A549 (cell line): ENCODE results near the gene TIGD1.

Experiments
- BHLHE40 ChIP-seq: IDR thresholded peaks from 2 replicates; pipeline ENCODE4 v1.6.1; 2012; ENCODE audit warnings: low read depth, low read length, inconsistent platforms
- CBX8 ChIP-seq: fragments of 200-600 bp; sonication (generic); IDR thresholded peaks from 2 replicates; pipeline ENCODE4 v1.6.1; 2016
- CEBPB ChIP-seq, 2 experiments: fragments of >200 bp in 1 of 2; sonication (Bioruptor Twin) in 1 of 2; formaldehyde crosslinking in 1 of 2; IDR thresholded peaks; 2 replicates each; pipeline ENCODE4 v1.6.1; 2012 to 2016
- CTCF ChIP-seq: fragments of >200 bp; sonication (Bioruptor Twin); formaldehyde crosslinking; IDR thresholded peaks from 3 replicates; pipeline ENCODE4 v1.5.1; 2016
- ELK1 ChIP-seq: fragments of 150-350 bp; IDR thresholded peaks from 2 replicates; pipeline ENCODE4 v1.6.1; 2014; ENCODE audit warnings: low read depth, mild to moderate bottlenecking, low read length
- EP300 ChIP-seq, 2 experiments: fragments of >200 bp; sonication (Bioruptor Twin); formaldehyde crosslinking; IDR thresholded peaks; 2 replicates in 1 of 2; 3 replicates in 1 of 2; pipeline ENCODE4 v1.6.1; 2016 to 2017
- MAX ChIP-seq: IDR thresholded peaks from 2 replicates; pipeline ENCODE4 v1.6.1; 2012
- MAZ ChIP-seq: fragments of 150-350 bp; IDR thresholded peaks from 2 replicates; pipeline ENCODE4 v1.6.1; 2014; ENCODE audit warnings: antibody characterized with exemption, low read depth, low read length, borderline replicate concordance
- REST ChIP-seq: fragments of 200-600 bp; sonication (generic); IDR thresholded peaks from 2 replicates; pipeline ENCODE4 v1.6.1; 2016; ENCODE audit warnings: antibody characterized with exemption, mild to moderate bottlenecking, moderate library complexity
- RFX5 ChIP-seq: fragments of 450-650 bp; IDR thresholded peaks from 2 replicates; pipeline ENCODE4 v1.7.1; 2014; ENCODE audit warnings: antibody characterized with exemption, mild to moderate bottlenecking, moderate library complexity
- RNF2 ChIP-seq: fragments of 200-600 bp; sonication (generic); IDR thresholded peaks from 2 replicates; pipeline ENCODE4 v1.6.1; 2016; ENCODE audit warnings: low read depth, mild to moderate bottlenecking, antibody characterized with exemption, moderate library complexity, borderline replicate concordance
- TFCP2L1 ChIP-seq: fragments of 250-450 bp; sonication (Bioruptor Pico); IDR thresholded peaks from 2 replicates; pipeline ENCODE4 v1.5.0; 2021; ENCODE audit warnings: mild to moderate bottlenecking

- TF ChIP-seq CTCF, result no peak
- TF ChIP-seq BHLHE40, result no peak
- TF ChIP-seq CEBPB (IDR thresholded peaks at IDR 0.05), result no peak
- no peak for TF ChIP-seq RNF2
- no peak for TF ChIP-seq TFCP2L1 (CRISPR knock-in tag)
- TF ChIP-seq RFX5, result no peak
- no peak for TF ChIP-seq MAX
- no peak for TF ChIP-seq EP300 (IDR thresholded peaks at IDR 0.05)
- no peak for TF ChIP-seq CBX8
- no peak for TF ChIP-seq REST
- TF ChIP-seq ELK1, result no peak
- TF ChIP-seq MAZ, result no peak
Observed at GRCh38 chr2:232535761-232536530, 14.4 kb downstream of the TIGD1 start.
